GM19099 (cell line): ENCODE data around the gene OR8B12.

Experiments used
- POLR2A ChIP-seq: IDR thresholded peaks from 3 replicates; pipeline ENCODE4 v1.6.1; 2011; ENCODE audit warnings: low read depth; ENCODE audit not compliant: insufficient read length; ENCODE audit errors: extremely low read depth

The OR8B12 gene

GRCh38 chr11:124543554-124543953 is at the start of gene OR8B12:
Gene OR8B12 (minus strand): TSS chr11:124543654. CDS start chr11:124543654, 0 bp downstream.
- no peak for TF ChIP-seq POLR2A

GRCh38 chr11:124592627-124593026 is 49.2 kb upstream of the OR8B12 start:
- TF ChIP-seq POLR2A, result no peak

- no peak for TF ChIP-seq POLR2A
These were observed 48.0 kb upstream of the OR8B12 start for GRCh38 chr11:124591430-124591829.

- no peak for TF ChIP-seq POLR2A
These were observed 42.9 kb upstream of the OR8B12 start for GRCh38 chr11:124586238-124586860.

GRCh38 chr11:124584681-124585372 is 41.4 kb upstream of the OR8B12 start:
- TF ChIP-seq POLR2A, result no peak

- no peak for TF ChIP-seq POLR2A
These were observed 40.3 kb upstream of the OR8B12 start for GRCh38 chr11:124583781-124584180.

- TF ChIP-seq POLR2A, result no peak
These were observed 39.1 kb upstream of the OR8B12 start for GRCh38 chr11:124582565-124582964.

GRCh38 chr11:124581817-124582216 is 38.4 kb upstream of the OR8B12 start:
- TF ChIP-seq POLR2A, result no peak

- TF ChIP-seq POLR2A, result no peak
These were observed 35.3 kb upstream of the OR8B12 start for GRCh38 chr11:124578761-124579160.

GRCh38 chr11:124577716-124578427 is 34.4 kb upstream of the OR8B12 start:
- TF ChIP-seq POLR2A, result no peak

GRCh38 chr11:124570160-124570559 is 26.7 kb upstream of the OR8B12 start:
- no peak for TF ChIP-seq POLR2A

- TF ChIP-seq POLR2A, result no peak
These were observed 26.2 kb upstream of the OR8B12 start, which contains the start of gene OR8A1 for GRCh38 chr11:124569697-124570096. Gene OR8A1 (plus strand): TSS chr11:124569997. CDS start chr11:124570120, 123 bp downstream.

- no peak for TF ChIP-seq POLR2A
These were observed 13.4 kb upstream of the OR8B12 start for GRCh38 chr11:124556828-124557227.

- TF ChIP-seq POLR2A, result no peak
These were observed 8.5 kb upstream of the OR8B12 start for GRCh38 chr11:124551987-124552386.

- TF ChIP-seq POLR2A, result no peak
These were observed 7.7 kb upstream of the OR8B12 start for GRCh38 chr11:124551189-124551588.

GRCh38 chr11:124543145-124543544 is 309 bp downstream of the OR8B12 start:
- TF ChIP-seq POLR2A, result no peak
